A673 (cell line): ENCODE measurements around the gene AGBL4.

Experiments
- CTCF ChIP-seq: fragments of 300-800, 200-600 bp; sonication (generic); conservative IDR thresholded peaks from 2 replicates; pipeline ENCODE4 v1.5.1; 2017; ENCODE audit warnings: low read depth, mild to moderate bottlenecking, antibody characterized with exemption, low read length, moderate library complexity, mixed read lengths
- EZH2 ChIP-seq: fragments of 200-600 bp; sonication (generic); IDR thresholded peaks from 2 replicates; pipeline ENCODE4 v1.6.1; 2017; ENCODE audit warnings: borderline replicate concordance, low read depth, mild to moderate bottlenecking, mixed read lengths, antibody characterized with exemption, low read length; ENCODE audit not compliant: poor library complexity, severe bottlenecking

- TF ChIP-seq EZH2 = no peak
- TF ChIP-seq CTCF = no peak
Measured at GRCh38 chr1:48807554-48808260, 1216.0 kb downstream of the AGBL4 start.
